ENCODE measurements around the gene CAPRIN2.

DNA sequence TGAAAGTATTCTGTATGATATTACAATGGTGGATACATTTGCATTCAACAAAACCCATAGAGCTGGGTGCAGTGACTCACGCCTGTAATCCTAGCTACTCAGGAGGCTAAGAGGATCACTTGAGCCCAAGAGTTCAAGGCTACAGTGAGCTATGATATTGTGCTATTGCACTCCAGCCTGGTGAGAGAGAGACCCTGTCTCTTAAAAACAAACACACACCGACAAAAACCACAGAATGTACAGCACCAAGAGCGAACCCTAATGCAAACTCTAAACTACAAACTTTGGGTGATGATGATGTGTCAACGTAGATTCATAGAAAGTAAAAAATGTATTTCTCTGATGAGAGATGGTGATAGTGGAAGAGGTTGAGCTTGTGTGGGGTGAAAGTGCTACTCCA lies 8.6 kb downstream of the CAPRIN2 start:
- no peak for TF ChIP-seq CTCF (IDR thresholded peaks at IDR 0.05)
- TF ChIP-seq, protein P1, sequence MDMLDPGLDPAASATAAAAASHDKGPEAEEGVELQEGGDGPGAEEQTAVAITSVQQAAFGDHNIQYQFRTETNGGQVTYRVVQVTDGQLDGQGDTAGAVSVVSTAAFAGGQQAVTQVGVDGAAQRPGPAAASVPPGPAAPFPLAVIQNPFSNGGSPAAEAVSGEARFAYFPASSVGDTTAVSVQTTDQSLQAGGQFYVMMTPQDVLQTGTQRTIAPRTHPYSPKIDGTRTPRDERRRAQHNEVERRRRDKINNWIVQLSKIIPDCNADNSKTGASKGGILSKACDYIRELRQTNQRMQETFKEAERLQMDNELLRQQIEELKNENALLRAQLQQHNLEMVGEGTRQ (IDR thresholded peaks at IDR 0.05), result no peak
- TF ChIP-seq POLR2A (IDR thresholded peaks at IDR 0.05; ENCODE audit: low read length), result no peak
- TF ChIP-seq MYC (IDR thresholded peaks at IDR 0.05; ENCODE audit: borderline replicate concordance, low read length), result no peak
- TF ChIP-seq CEBPB (IDR thresholded peaks at IDR 0.05), result no peak
- no peak for TF ChIP-seq REST (IDR thresholded peaks at IDR 0.05)
- no peak for TF ChIP-seq HOXA7 (CRISPR knock-in tag; IDR thresholded peaks at IDR 0.05)
- no peak for TF ChIP-seq PBX3 (IDR thresholded peaks at IDR 0.05)
- no peak for TF ChIP-seq ZSCAN20 (CRISPR knock-in tag; IDR thresholded peaks at IDR 0.05)
- no peak for TF ChIP-seq SMC3 (IDR thresholded peaks at IDR 0.05)
- no peak for TF ChIP-seq ZFP36 (IDR thresholded peaks at IDR 0.05; ENCODE audit: borderline replicate concordance, partially characterized antibody)

Data from A549 (cell line).